Activated T-cell treated with anti-CD3 and anti-CD28 coated beads, Interleukin-2, amount 50 U/mL, for 1 hour (primary cell): ENCODE data around the gene KRT72.
A peak's percentile ranks its signal among the peaks of the same experiment; 100 is the strongest.
"Not testable (repeated sequence)": the region's sequence is repeated elsewhere in the genome, so short reads cannot be mapped to it uniquely, and the experiment has no call there.

Experiments
- DNase-seq: peaks from one replicate; pipeline ENCODE4 v3.0.0-alpha.2; 2020

KRT72 gene

DNA sequence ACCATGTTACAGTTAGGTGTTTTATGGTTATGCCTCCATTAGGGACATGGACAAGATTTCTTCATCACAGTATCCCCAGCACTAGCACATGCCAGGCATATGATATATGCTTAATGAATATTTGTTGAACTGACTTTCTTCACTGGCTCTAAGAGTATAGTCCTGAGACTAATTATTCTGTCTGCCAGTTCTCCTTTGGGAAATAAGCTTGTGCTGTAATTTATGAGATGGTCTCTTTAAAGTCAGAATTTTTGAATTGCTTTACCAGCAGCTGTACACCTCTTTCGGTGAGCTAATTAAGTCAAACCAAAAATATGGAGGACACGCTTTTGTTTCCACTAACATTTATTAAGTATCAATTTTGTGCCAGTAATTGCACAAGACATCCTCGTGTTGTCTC, 4.8 kb upstream of the KRT72 start:
- no peak for DNase-seq

- no peak for DNase-seq
Observed at GRCh38 chr12:52605542-52605941, 4.3 kb upstream of the KRT72 start.

GRCh38 chr12:52604859-52605258, 3.6 kb upstream of the KRT72 start:
- no peak for DNase-seq

DNA sequence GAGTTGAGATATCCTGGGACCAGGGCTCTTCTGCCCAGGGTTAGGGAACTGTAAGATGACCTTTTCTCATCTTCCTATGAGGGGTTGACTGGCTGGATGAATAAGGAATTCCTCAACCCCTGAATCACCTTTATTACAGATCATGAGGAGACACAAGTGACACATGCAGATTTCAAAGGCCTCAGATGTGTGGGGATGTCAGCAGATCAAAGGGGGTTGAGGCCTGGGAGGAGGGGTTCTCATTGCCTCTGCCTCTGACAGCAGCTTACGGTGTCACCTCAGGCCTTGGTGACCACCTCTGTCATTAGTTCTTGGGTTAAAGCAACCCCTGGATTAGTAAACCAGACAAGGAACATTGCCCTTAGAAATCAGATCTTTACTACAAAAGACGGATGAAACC, 2.1 kb upstream of the KRT72 start:
- no peak for DNase-seq

DNA sequence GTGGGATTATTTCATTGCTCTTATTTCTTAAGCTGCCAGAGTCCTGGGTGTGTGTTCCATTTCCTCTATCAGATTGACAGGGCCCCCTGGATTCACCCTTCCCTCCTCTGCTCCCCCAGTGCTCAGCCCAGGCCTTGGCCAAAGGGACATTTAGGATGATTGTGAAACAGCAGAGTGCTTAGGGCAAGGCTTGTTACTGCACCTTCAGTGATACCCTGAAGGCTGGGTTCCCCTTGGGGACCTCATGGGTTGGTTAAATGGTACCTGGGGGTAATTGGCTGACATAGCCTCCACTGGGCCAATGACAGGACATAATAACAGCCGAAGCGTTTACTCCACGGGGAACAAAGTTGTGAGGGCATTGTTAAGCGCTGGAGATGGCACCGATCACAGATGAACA, 1.3 kb upstream of the KRT72 start:
- no peak for DNase-seq

DNA sequence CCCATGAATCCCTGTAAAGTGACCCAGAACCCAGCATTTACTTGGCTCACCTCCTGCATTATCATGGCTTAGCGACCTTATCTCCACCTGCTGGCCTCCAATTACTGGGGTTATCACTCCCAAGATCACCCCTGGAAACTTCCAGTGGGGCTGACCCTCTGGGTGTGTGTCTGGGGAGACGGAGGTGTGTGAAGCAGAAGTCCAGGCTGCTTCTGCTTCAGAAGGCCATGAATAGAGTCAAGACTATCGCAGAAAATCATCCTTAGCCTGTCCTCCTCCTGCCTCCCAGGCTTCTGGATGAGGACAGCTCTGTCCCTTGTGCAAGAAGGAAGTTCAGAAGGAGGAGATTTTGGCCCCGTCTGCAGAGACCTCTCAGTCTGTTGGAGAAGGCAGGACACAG, 408 bp upstream of the KRT72 start:
- DNase-seq = no peak

GRCh38 chr12:52600475-52600874, 788 bp downstream of the KRT72 start:
- DNase-seq = no peak

- no peak for DNase-seq
Observed at GRCh38 chr12:52600071-52600470, 1.2 kb downstream of the KRT72 start.

- no peak for DNase-seq
Observed at GRCh38 chr12:52598966-52599365, 2.3 kb downstream of the KRT72 start.

- DNase-seq = not testable (repeated sequence)
Observed at GRCh38 chr12:52594237-52594636, 7.0 kb downstream of the KRT72 start.

GRCh38 chr12:52591521-52591920, 9.7 kb downstream of the KRT72 start:
- DNase-seq = no peak

DNA sequence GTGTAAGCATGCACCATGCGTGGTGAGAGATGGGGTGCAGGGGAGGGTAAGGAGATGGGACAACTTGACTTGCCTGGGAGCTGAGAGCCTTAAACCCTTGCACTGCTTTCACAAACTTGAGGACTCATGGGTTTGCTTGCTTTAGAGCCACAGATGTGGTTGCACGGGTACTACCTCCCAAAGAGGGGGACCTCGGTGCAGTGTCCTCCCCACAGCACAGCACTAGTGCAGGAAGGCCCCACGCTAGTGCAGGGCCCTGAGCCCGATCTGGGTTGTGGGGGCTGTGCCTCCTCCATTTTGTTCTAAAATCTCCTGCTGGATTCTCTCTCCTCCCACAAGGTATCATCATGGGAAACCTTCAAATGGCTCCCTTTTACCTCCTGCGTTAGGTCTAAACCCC, 11.2 kb downstream of the KRT72 start:
- DNase-seq = no peak

DNA sequence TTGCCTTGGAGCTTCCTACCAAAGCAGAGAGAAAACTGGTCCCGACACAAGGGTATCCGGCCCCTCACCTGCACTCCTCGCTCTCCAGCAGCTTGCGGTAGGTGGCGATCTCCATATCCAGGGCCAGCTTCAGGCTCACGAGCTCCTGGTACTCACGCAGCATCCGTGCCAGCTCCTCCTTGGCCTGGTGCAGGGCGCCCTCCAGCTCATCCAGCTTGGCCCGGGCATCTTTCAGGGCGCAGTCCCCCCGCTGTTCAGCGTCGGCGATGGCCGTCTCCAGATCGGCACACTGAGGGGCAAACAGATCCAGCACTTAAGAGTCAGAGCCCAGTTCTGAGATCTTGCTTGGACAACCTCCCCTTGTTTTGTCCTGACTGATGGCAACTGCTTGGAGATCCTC, 13.7 kb downstream of the KRT72 start:
- DNase-seq = no peak

DNA sequence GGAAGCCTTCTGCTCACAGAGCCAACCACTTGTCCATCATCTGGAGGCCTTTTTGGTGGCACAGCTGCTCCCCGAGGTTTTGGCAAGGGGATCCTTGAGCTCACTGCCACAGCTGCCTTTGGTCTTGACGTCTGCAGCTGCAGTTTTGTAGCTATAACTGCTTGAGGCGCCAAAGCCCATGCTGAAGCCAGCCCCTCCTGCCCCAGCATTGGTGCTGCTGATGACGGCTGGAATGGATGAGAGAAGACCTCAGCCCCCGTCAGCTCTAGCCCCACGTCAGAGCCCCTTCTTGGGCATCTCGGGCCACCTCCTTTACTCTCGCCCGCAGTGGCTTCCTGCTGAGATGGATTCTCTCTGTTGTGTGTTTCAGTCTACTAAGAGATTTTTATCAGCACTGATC, 15.3 kb downstream of the KRT72 start:
- DNase-seq = peak; percentile 78

- no peak for DNase-seq
Observed at GRCh38 chr12:52585066-52585465, 16.2 kb downstream of the KRT72 start.

DNA sequence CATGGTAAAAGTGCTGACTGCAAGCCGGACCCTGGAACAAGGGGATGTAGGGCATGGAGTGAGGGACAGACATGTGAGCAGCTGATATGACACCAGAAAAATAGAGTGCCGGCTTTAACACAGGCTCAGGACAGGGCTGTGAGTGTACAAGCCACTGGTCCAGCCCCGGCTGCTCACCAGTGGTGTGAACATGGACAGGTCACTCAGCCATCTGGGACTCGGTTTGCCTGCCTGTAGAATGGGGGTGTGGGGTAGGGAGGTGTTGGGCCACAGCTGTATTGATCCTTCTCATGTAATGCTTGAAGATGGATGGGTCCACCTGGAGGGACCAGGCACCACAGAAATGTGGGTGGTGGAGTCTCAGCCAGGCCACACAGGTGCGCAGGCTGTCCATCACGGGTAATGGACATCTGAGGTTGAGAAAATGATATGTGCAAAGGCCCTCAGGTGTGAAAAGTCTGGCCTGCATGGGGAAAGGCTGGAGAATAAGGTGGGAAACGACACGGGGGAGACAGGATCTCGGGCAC, 17.0 kb downstream of the KRT72 start:
- DNase-seq = no peak

GRCh38 chr12:52582971-52583456, 18.2 kb downstream of the KRT72 start:
- peak; percentile 75 for DNase-seq

- no peak for DNase-seq
Observed at GRCh38 chr12:52582486-52582885, 18.8 kb downstream of the KRT72 start.

- no peak for DNase-seq
Observed at GRCh38 chr12:52581481-52581880, 19.8 kb downstream of the KRT72 start.

- no peak for DNase-seq
Observed at GRCh38 chr12:52581066-52581465, 20.2 kb downstream of the KRT72 start.

GRCh38 chr12:52580496-52580895, 20.8 kb downstream of the KRT72 start:
- DNase-seq = no peak

DNA sequence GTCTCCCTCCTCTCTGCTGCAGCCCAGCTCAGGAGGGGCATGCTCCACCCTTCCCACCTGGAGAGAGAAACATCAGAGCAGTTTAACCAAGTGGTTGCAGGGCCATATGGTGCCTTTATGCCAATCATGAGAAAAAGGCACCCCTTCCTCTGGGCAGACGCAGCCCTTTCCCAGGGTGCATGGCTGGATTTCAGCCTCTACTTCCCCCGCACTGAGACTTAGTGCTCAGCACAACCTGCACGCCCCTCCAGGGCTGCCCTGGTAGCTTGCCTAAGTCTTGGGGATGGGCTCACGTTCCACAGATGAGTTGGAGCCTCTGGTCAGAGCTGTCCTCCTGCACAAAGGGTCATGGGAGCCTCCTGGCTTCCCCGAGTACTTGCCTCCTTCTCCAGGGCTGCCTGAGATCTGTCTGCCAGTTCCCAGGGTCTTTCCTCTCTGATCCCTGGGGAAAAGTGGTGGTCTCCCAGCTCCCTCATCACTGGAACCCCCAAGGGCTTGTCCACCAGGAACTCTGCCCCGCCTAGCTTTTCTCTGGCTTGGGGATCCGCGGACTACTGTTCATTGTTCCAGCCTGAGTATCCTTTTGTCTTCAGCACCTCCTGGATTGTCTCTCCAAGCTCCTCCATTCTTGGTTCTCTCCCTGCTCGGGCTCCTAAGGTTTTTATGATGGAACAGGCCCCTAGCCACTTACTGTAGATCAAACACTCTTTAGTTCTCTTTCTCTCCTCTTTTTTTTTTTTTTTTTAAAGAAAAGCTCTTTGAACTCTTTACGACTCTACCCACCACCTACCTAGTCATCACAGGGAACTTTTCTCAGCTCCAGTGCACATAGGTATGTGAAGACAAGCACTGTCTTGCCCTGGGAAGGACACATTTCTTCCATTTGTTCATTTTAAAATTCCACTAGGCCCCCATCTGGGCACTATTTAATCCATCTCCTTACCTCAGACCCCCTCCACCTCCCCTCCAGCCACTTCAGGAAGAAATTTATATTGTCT, 21.5 kb downstream of the KRT72 start:
- no peak for DNase-seq

GRCh38 chr12:52578469-52578868, 22.8 kb downstream of the KRT72 start:
- DNase-seq = no peak

GRCh38 chr12:52577316-52577715, 23.9 kb downstream of the KRT72 start:
- DNase-seq = no peak
